ACC112 (cell line): ENCODE results near the gene MRC1.
A peak's percentile ranks its signal among the peaks of the same experiment; 100 is the strongest.

Experiments used
- H2AFZ ChIP-seq: fragments of 200-600 bp; sonication (generic); one replicate; pipeline ENCODE4 v1.6.0; 2017; ENCODE audit warnings: antibody characterized with exemption, low read length; ENCODE audit not compliant: unreplicated experiment
- H3K27ac ChIP-seq: fragments of 200-600 bp; sonication (generic); 2 replicates; pipeline ENCODE4 v1.5.1; 2014; ENCODE audit warnings: low read depth, mild to moderate bottlenecking, antibody characterized with exemption, low read length, moderate library complexity
- H3K27me3 ChIP-seq: fragments of 200-600 bp; sonication (generic); 2 replicates; pipeline ENCODE4 v1.6.1; 2014; ENCODE audit warnings: mild to moderate bottlenecking, antibody characterized with exemption, low read length, moderate library complexity, mixed read lengths; ENCODE audit not compliant: insufficient read depth
- H3K36me3 ChIP-seq: fragments of 200-600 bp; sonication (generic); 2 replicates; pipeline ENCODE4 v1.6.1; 2016; ENCODE audit warnings: mild to moderate bottlenecking, antibody characterized with exemption, low read length, moderate library complexity, mixed read lengths; ENCODE audit not compliant: insufficient read depth
- H3K4me1 ChIP-seq: fragments of 200-600 bp; sonication (generic); one replicate; pipeline ENCODE4 v1.6.1; 2016; ENCODE audit warnings: low read length, mixed read lengths; ENCODE audit not compliant: insufficient read depth, unreplicated experiment, control insufficient read depth
- H3K4me3 ChIP-seq: fragments of 200-600 bp; sonication (generic); 2 replicates; pipeline ENCODE4 v1.5.1; 2014; ENCODE audit warnings: mild to moderate bottlenecking, low read depth, low read length
- H3K79me2 ChIP-seq: fragments of 200-600 bp; sonication (generic); one replicate; pipeline ENCODE4 v1.6.0; 2016; ENCODE audit warnings: low read length; ENCODE audit not compliant: control insufficient read depth, unreplicated experiment, insufficient read depth

Gene MRC1

GRCh38 chr10:17817316-17817715 is 8.2 kb downstream of the MRC1 start:
- no peaks in the 10 kb centered on the region for H3K36me3 ChIP-seq
- no peak overlapping the region for H3K27ac ChIP-seq
- no peaks in the 10 kb centered on the region for H3K27me3 ChIP-seq
- no peaks in the 10 kb centered on the region for H3K79me2 ChIP-seq
- no peak overlapping the region for H3K4me3 ChIP-seq
- H3K4me1 ChIP-seq = no peaks in the 10 kb centered on the region
- no peak overlapping the region for H2AFZ ChIP-seq

GRCh38 chr10:17817790-17818189 is 8.6 kb downstream of the MRC1 start:
- Histone ChIP-seq H2AFZ (no peak overlapping the region), H3K79me2 (no peaks in the 10 kb centered on the region), H3K4me3 (no peak overlapping the region), H3K27me3 (no peaks in the 10 kb centered on the region), H3K4me1 (no peaks in the 10 kb centered on the region), H3K27ac (no peak overlapping the region), H3K36me3 (no peaks in the 10 kb centered on the region)

- H3K4me1 ChIP-seq = no peaks in the 10 kb centered on the region
- H3K27me3 ChIP-seq = peaks cover 6% of the 10 kb centered on the region; the same call in 1 of the 2 replicates
- H2AFZ ChIP-seq = no peak overlapping the region
- no peaks in the 10 kb centered on the region for H3K36me3 ChIP-seq
- no peaks in the 10 kb centered on the region for H3K79me2 ChIP-seq
- no peak overlapping the region for H3K4me3 ChIP-seq
- H3K27ac ChIP-seq = no peak overlapping the region
Observed at GRCh38 chr10:17819836-17820235, 10.7 kb downstream of the MRC1 start.

GRCh38 chr10:17820943-17821342 is 11.8 kb downstream of the MRC1 start:
- Histone ChIP-seq H3K79me2 (no peaks in the 10 kb centered on the region), H3K36me3 (no peaks in the 10 kb centered on the region), H2AFZ (no peak overlapping the region), H3K4me3 (no peak overlapping the region), H3K27me3 (peaks cover 6% of the 10 kb centered on the region; the same call in 1 of the 2 replicates), H3K27ac (no peak overlapping the region), H3K4me1 (no peaks in the 10 kb centered on the region)

GRCh38 chr10:17821893-17822292 is 12.7 kb downstream of the MRC1 start:
- Histone ChIP-seq H3K79me2 (no peaks in the 10 kb centered on the region), H3K4me3 (no peak overlapping the region), H3K27ac (no peak overlapping the region), H3K4me1 (no peaks in the 10 kb centered on the region), H3K27me3 (peaks cover 6% of the 10 kb centered on the region; the same call in 1 of the 2 replicates), H3K36me3 (no peaks in the 10 kb centered on the region), H2AFZ (no peak overlapping the region)

GRCh38 chr10:17831341-17831740 is 22.2 kb downstream of the MRC1 start:
- H3K4me1 ChIP-seq = peaks cover 11% of the 10 kb centered on the region
- no peaks in the 10 kb centered on the region for H3K36me3 ChIP-seq
- no peak overlapping the region for H3K4me3 ChIP-seq
- no peaks in the 10 kb centered on the region for H3K27me3 ChIP-seq
- H2AFZ ChIP-seq = no peak overlapping the region
- no peak overlapping the region for H3K27ac ChIP-seq
- no peaks in the 10 kb centered on the region for H3K79me2 ChIP-seq

- Histone ChIP-seq H3K4me1 (peaks cover 15% of the 10 kb centered on the region), H3K79me2 (no peaks in the 10 kb centered on the region), H3K27me3 (no peaks in the 10 kb centered on the region), H2AFZ (peak overlapping the region; percentile 12), H3K27ac (no peak overlapping the region), H3K36me3 (no peaks in the 10 kb centered on the region), H3K4me3 (no peak overlapping the region)
Observed at GRCh38 chr10:17831896-17832295, 22.7 kb downstream of the MRC1 start.

- Histone ChIP-seq H3K27ac (no peak overlapping the region), H3K4me1 (peaks cover 19% of the 10 kb centered on the region), H3K36me3 (no peaks in the 10 kb centered on the region), H3K79me2 (no peaks in the 10 kb centered on the region), H3K27me3 (no peaks in the 10 kb centered on the region), H2AFZ (no peak overlapping the region), H3K4me3 (no peak overlapping the region)
Observed at GRCh38 chr10:17833656-17834055, 24.5 kb downstream of the MRC1 start.

GRCh38 chr10:17835688-17836087 is 26.5 kb downstream of the MRC1 start:
- peak overlapping the region; percentile 37 for H3K27ac ChIP-seq
- peaks cover 21% of the 10 kb centered on the region for H3K4me1 ChIP-seq
- H3K79me2 ChIP-seq = no peaks in the 10 kb centered on the region
- peak overlapping the region; percentile 9; the same call in 1 of the 2 replicates for H3K4me3 ChIP-seq
- H2AFZ ChIP-seq = no peak overlapping the region
- H3K36me3 ChIP-seq = no peaks in the 10 kb centered on the region
- no peaks in the 10 kb centered on the region for H3K27me3 ChIP-seq

GRCh38 chr10:17836942-17837341 is 27.8 kb downstream of the MRC1 start:
- H2AFZ ChIP-seq = peak overlapping the region; percentile 76
- peaks cover 30% of the 10 kb centered on the region for H3K4me1 ChIP-seq
- H3K4me3 ChIP-seq = peak overlapping the region; percentile 59
- H3K79me2 ChIP-seq = no peaks in the 10 kb centered on the region
- H3K27me3 ChIP-seq = no peaks in the 10 kb centered on the region
- peak overlapping the region; percentile 51 for H3K27ac ChIP-seq
- H3K36me3 ChIP-seq = no peaks in the 10 kb centered on the region

- Histone ChIP-seq H3K27me3 (no peaks in the 10 kb centered on the region), H2AFZ (no peak overlapping the region), H3K36me3 (no peaks in the 10 kb centered on the region), H3K79me2 (no peaks in the 10 kb centered on the region), H3K4me1 (peaks cover 30% of the 10 kb centered on the region), H3K4me3 (no peak overlapping the region), H3K27ac (no peak overlapping the region)
Observed at GRCh38 chr10:17838080-17838648, 29.0 kb downstream of the MRC1 start.
